Ramos (cell line): ENCODE measurements around the gene SFXN5.

Experiments
- in situ Hi-C: fragments of 300-500 bp; cut with MboI; formaldehyde crosslinking; loops from one replicate; pipeline ENCODE4 v1.14.3; 2022; ENCODE audit warnings: low sequenced_read_pairs; ENCODE audit not compliant: unreplicated experiment

SFXN5 gene

DNA sequence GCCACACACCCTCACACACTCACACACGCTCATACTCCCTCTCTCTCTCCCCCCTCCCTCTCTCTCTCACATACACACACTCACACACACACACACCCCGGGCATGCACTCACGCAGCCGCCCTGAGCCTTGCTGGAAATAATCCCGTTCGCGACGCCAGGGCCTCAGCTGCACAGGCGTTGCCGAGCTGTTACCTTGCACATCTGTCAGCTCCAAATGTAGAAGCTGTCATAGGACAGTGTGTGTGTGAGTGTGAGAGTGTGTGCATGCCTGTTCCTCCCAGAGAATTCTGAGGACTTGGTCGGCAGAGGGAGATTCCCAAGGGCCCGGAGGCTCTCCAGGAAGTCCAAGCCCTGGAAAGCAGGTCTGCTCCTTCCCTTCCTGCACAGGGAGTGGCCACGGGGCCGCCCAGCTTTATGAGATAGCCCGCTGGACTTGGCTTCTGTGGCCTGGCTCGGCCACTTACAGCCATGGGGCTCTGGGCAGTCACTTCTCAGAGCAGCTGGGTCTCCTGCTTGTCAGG lies 175.7 kb downstream of the SFXN5 start:
- in situ Hi-C loops: loop anchor here (10.0 kb wide), 1 partner anchor 279 kb away; no protein-coding TSS in a partner anchor

DNA sequence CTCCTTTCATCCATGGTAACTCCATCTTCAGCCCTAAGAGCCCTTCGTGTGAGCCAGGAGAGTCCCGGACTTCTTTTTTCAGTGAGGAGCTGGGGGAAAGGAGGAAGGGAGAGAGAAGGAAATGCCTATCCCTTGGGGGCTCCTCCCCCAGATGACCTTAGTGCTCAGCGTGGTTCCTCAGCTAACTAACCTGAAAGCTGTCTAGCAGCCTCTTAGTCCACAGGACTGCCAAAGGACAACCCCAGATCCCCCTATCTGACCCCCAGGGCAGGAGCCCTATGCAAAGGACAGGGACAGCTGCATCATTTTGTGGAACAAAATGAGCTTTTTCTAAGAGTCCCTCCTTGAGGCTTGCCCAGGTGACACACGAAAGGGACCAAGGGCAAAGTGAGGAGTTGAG lies 176.4 kb downstream of the SFXN5 start:
- in situ Hi-C loops: loop anchor here (10.0 kb wide), 1 partner anchor 280 kb away; no protein-coding TSS in a partner anchor

DNA sequence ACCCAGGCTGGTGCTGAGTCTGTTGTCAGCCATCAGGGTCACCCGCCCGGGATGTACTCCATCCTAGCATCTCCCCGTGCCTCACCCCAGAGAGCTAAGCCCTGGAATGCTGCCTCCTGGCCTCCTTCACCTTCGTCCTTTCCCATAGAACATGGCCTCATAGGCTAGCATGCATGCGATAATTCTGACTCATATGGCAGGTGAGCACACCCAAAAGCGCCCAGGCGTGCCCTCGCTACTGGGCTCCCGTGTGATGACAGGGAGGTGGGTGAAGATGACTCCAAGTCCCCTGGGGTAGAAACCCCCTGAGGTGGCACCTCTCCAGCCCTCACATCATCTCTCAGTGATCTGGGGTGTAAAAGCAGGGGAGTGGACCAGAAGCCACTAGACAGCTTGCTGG lies 177.0 kb downstream of the SFXN5 start:
- in situ Hi-C loops: loop anchor here (5.0 to 10.0 kb wide), 2 partner anchors 78 to 280 kb away; no protein-coding TSS in a partner anchor

DNA sequence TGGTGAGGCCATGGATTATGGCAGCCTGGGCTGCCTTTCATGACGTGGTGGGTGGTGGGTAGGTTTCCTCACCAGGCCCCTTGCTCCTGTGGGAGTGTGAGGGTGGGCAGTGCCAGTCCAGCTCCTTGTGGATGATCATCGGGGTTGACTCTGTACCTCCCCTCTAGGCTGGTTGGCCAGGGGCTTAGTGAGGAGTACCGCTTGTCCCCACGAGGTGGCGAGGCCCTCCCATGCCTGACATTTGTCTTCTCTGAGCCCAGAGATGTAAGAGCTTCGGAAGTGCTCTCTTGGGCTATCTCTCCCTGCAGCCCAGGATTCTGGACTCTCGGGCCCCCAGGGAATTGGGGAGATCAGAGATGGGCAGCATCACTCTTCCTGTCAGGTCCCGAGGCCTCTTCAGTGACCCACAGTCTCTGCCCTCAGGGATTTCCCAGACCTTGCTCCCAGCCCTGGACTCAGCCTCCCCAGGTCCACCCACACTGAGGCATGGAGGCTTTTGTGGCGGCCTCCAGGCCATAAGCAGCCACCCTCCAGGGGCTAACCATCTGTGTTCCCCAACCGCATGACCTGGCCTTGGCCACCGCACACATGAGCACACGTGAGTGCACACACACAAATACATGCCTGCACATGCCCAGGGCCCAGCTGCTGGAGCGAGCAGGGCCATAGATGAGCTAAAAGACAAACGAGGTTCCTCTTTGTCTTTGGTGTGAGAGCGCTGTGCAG lies 177.8 kb downstream of the SFXN5 start:
- in situ Hi-C loops: loop anchor here (5.0 to 10.0 kb wide), 2 partner anchors 79 to 281 kb away; no protein-coding TSS in a partner anchor

DNA sequence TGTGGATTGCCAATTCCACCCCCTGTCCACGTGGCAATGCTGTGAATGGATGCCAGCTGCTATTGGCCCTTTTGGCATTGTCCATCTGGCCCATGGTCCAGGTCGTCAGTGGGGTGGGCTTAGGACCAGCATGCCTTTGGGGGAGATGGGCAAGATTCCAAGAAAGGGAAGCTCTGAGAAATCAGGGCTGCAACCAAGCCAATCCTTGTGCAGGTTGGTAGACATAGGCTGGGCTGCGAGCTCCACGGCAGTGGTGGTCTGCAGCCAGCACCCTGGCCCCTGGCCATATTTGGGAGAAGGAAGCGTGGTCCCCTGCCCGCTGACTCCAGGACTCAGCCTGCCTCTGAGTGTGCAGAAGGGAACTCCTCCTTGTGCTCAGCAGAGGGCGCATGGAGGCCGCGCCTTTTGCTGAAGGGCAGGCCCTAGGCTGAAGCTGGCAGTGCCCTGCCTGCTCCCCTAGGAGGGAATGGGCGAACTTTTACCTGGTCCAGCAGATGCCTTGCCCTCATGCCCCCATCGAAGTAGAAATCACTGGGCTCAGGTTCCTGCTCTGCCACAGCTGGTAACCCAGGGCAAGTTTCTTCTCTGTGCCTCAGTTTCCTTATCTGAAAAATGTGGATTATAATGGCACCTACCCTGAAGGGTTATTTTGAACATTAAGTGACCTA lies 178.9 kb downstream of the SFXN5 start:
- in situ Hi-C loops: loop anchor here (5.0 to 10.0 kb wide), 2 partner anchors 80 to 282 kb away; no protein-coding TSS in a partner anchor
